Measurements from ENCODE around the gene FAM124A. TPM values are rescaled to one million over a fixed set of nuclear protein-coding genes. Genes with fewer than 3 reads are reported as not detected.

FAM124A gene
- total RNA-seq, 1 donor from 2014 or later, result 3.9 TPM

DNA sequence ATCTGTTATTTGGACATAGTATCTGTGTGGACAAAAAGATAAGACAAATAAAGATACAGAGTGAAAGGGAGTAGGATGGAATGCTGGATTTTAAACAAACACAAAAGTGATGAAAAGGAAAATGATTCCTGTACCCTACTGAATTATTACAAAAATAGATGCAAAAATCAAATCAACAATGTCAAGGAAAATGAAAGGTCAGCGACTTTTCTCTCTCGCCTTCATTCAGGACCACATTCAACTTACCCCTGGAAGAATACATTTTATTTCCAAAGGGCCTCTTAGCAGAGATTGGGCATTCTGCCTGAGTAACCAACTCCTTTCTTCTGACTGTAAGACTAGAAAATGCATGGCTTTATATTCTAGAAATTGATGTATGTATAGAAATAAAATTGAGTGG, 28.8 kb upstream of the FAM124A start:
- no peaks in the 10 kb centered on the region for H3K9me3 ChIP-seq
- peaks cover 3% of the 10 kb centered on the region for H3K27me3 ChIP-seq
- H3K4me1 ChIP-seq, result no peaks in the 10 kb centered on the region
- DNase-seq, result no peak
- no peak overlapping the region for H3K4me3 ChIP-seq
- no peak for ATAC-seq
- H3K36me3 ChIP-seq, result no peaks in the 10 kb centered on the region
- no peak overlapping the region for H3K27ac ChIP-seq
- intact Hi-C loops (cut with DNase I), result no loop called here
- TF ChIP-seq, protein P1, sequence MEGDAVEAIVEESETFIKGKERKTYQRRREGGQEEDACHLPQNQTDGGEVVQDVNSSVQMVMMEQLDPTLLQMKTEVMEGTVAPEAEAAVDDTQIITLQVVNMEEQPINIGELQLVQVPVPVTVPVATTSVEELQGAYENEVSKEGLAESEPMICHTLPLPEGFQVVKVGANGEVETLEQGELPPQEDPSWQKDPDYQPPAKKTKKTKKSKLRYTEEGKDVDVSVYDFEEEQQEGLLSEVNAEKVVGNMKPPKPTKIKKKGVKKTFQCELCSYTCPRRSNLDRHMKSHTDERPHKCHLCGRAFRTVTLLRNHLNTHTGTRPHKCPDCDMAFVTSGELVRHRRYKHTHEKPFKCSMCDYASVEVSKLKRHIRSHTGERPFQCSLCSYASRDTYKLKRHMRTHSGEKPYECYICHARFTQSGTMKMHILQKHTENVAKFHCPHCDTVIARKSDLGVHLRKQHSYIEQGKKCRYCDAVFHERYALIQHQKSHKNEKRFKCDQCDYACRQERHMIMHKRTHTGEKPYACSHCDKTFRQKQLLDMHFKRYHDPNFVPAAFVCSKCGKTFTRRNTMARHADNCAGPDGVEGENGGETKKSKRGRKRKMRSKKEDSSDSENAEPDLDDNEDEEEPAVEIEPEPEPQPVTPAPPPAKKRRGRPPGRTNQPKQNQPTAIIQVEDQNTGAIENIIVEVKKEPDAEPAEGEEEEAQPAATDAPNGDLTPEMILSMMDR (IDR thresholded peaks at IDR 0.05), result no peak

DNA sequence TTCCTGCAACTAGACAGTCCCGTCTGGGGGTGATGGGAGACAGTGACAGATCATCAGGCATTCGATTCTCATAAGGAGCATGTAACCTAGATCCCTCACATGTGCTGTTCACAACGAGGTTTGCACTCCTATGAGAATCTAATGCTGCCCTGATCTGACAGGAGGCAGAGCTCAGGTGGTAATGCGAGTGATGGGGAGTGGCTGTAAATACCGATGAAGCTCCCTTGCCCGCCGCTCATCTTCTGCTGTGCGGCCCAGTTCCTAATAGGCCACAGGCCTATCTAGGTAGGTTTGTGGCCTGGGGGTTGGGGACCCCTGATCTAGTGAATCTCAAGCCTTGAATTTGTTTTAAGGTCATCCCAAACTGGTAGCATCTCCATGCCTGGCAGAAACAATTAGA, 27.3 kb upstream of the FAM124A start:
- H3K9me3 ChIP-seq, result no peaks in the 10 kb centered on the region
- H3K4me3 ChIP-seq, result no peak overlapping the region
- H3K36me3 ChIP-seq, result no peaks in the 10 kb centered on the region
- ATAC-seq (no peak), DNase-seq (no peak)
- H3K27ac ChIP-seq, result no peak overlapping the region
- peaks cover 3% of the 10 kb centered on the region for H3K27me3 ChIP-seq
- intact Hi-C loops (cut with DNase I), result no loop called here
- TF ChIP-seq, protein P1 (IDR thresholded peaks at IDR 0.05), result no peak
- no peaks in the 10 kb centered on the region for H3K4me1 ChIP-seq

DNA sequence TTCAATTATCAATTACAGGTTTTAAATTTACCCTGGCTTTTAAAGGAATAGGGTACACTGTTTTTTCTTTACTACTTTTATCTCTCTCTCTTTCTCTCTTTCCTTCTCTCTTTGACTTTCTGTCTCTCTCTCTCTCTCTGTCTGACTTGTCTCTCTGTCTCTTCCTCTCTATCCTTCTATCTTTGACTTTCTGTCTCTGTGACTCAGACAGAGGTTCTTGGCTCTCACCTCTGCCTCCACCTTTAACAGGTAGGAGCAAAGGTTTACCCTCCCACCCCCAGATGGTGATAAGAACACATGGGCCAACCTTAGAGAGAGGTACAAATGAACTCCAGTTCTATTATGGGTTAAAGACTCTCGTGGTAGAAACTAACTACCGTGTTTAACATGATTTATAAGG, 20.3 kb upstream of the FAM124A start:
- intact Hi-C loops (cut with DNase I), result no loop called here
- no peaks in the 10 kb centered on the region for H3K9me3 ChIP-seq

DNA sequence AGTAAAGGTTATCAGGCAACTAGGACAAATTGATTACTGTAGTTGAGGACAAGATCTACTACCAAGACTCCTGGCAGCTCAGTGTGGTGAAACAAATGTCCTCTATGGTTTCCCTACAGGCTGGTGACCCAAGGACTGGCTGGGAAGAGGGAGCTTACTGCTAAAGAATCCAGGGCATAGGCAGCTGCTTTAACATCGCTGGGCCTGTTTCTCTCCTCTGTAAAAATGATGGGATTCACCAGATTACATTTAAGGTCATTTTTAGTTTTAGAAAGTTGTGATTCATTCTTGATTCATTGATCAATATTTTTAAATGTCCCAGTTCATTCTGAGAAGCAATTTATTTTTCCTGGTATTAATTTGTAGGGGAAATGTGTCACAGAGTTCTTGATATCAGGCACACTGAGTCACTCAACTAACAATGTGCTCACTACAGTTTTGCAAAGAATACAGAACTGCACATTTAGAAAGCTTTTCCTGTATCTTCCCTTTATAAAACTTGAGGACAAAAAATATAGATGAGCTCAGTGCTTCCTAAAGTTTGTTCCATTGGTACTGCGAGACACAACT, 19.6 kb upstream of the FAM124A start:
- no peak overlapping the region for H3K4me3 ChIP-seq
- H3K4me1 ChIP-seq, result no peaks in the 10 kb centered on the region
- H3K36me3 ChIP-seq, result no peaks in the 10 kb centered on the region
- no peaks in the 10 kb centered on the region for H3K27me3 ChIP-seq
- no peak for DNase-seq
- H3K9me3 ChIP-seq, result no peaks in the 10 kb centered on the region
- no peak for ATAC-seq
- H3K27ac ChIP-seq, result no peak overlapping the region
- intact Hi-C loops (cut with DNase I), result no loop called here
- TF ChIP-seq, protein P1 (IDR thresholded peaks at IDR 0.05), result no peak

More for the DNA sequence above, 20.3 kb upstream of the FAM124A start:
- DNase-seq, result no peak
- no peak overlapping the region for H3K4me3 ChIP-seq
- TF ChIP-seq, protein P1 (IDR thresholded peaks at IDR 0.05), result no peak
- H3K4me1 ChIP-seq, result no peaks in the 10 kb centered on the region
- no peak overlapping the region for H3K27ac ChIP-seq
- no peaks in the 10 kb centered on the region for H3K36me3 ChIP-seq
- no peaks in the 10 kb centered on the region for H3K27me3 ChIP-seq
- ATAC-seq, result no peak

DNA sequence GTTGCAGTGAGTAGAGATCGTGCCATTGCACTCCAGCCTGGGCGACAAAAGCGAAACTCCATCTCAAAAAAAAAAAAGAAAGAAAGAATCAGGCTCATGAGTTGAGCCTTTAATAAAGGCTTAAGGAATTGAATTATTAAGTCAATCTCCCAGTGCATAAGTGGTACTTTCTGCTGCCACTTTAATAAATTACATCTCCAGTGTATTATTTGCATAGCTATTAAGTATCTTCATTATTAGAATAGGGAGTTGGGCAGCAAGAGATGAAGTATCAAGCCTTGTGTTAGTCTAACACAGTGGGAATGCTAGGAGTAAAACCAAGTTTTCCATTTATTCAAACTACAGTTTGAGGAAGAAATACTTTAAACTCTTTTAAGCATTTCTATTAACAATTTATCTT, 15.6 kb upstream of the FAM124A start:
- no peak for ATAC-seq
- no peak for DNase-seq
- peaks cover 9% of the 10 kb centered on the region for H3K27me3 ChIP-seq
- no peaks in the 10 kb centered on the region for H3K36me3 ChIP-seq
- H3K9me3 ChIP-seq, result no peaks in the 10 kb centered on the region
- TF ChIP-seq, protein P1 (IDR thresholded peaks at IDR 0.05), result no peak
- H3K4me3 ChIP-seq, result no peak overlapping the region
- no peak overlapping the region for H3K27ac ChIP-seq
- intact Hi-C loops (cut with DNase I), result no loop called here
- no peaks in the 10 kb centered on the region for H3K4me1 ChIP-seq

DNA sequence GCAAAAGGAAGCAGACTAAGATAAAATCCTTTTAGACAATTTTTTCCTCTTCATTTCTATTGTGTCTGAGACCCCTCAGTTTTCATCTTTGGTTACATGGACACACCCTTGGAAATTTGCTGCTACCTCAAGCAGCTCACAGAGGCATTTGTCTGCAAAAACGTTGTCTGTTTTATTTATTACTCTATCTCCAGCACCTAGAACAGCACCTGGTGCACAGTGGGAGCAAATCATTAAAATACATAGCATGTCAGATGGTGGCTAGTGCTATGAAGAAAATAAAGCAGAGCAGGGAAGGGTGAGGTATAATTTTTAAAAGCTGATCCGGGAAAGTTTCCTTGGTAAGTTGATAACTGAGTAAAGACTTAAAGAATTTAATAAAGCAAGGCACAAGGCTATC, 14.3 kb upstream of the FAM124A start:
- no peak for DNase-seq
- Histone ChIP-seq H3K36me3 (no peaks in the 10 kb centered on the region), H3K27me3 (peaks cover 12% of the 10 kb centered on the region), H3K4me1 (no peaks in the 10 kb centered on the region), H3K27ac (no peak overlapping the region), H3K9me3 (no peaks in the 10 kb centered on the region), H3K4me3 (no peak overlapping the region)
- ATAC-seq, result no peak
- TF ChIP-seq, protein P1 (IDR thresholded peaks at IDR 0.05), result no peak
- intact Hi-C loops (cut with DNase I), result no loop called here

Measured in upper lobe of right lung (tissue), 1 donor.